OCI-LY7 (cell line): Measurements from ENCODE around the gene SNX20. TPM values are rescaled to one million over a fixed set of nuclear protein-coding genes. Genes with fewer than 3 reads are reported as not detected.

Experiments used
- BruUV-seq: library from RNA; stranded (reverse); fragments of 400-500 nt; replicated peaks from 2 replicates; lab custom pipeline; 2021; lab: Mats Ljungman, UMichigan
- CTCF ChIA-PET: fragments of 300-600 bp; sonication (Branson Sonifier 250); formaldehyde crosslinking; loops from one replicate; lab custom pipeline; 2022; ENCODE audit warnings: antibody characterized with exemption; ENCODE audit not compliant: unreplicated experiment; lab: Charles Lee
- POLR2A ChIA-PET: fragments of 300-600 bp; sonication (Branson Sonifier 250); formaldehyde crosslinking; loops from one replicate; lab custom pipeline; 2022; ENCODE audit warnings: antibody characterized with exemption; lab: Charles Lee
- DNase-seq: peaks from one replicate; pipeline ENCODE4 v3.0.0-alpha.2; 2015; ENCODE audit warnings: low spot score
- H2AFZ ChIP-seq: fragments of 200-600 bp; sonication (generic), shearing (Covaris generic); 2 replicates; pipeline ENCODE4 v1.6.1; 2014; ENCODE audit warnings: mild to moderate bottlenecking, antibody characterized with exemption, low read length, moderate library complexity
- H3K27ac ChIP-seq: fragments of 200-600 bp; sonication (generic); 2 replicates; pipeline ENCODE4 v1.5.1; 2014; ENCODE audit warnings: mixed run types, low read depth, mild to moderate bottlenecking, moderate library complexity, low read length, inconsistent platforms; ENCODE audit not compliant: poor library complexity, severe bottlenecking
- H3K36me3 ChIP-seq: fragments of 200-600 bp; sonication (generic); 2 replicates; pipeline ENCODE4 v1.6.1; 2014; ENCODE audit warnings: mild to moderate bottlenecking, antibody characterized with exemption, low read length, moderate library complexity, mixed read lengths; ENCODE audit not compliant: insufficient read depth
- H3K4me1 ChIP-seq: fragments of 200-600 bp; sonication (generic); 2 replicates; pipeline ENCODE4 v1.5.1; 2014; ENCODE audit warnings: mild to moderate bottlenecking, low read length; ENCODE audit not compliant: insufficient read depth, poor library complexity, severe bottlenecking
- H3K4me2 ChIP-seq: fragments of 200-600 bp; sonication (generic); 2 replicates; pipeline ENCODE4 v1.6.1; 2014; ENCODE audit warnings: mild to moderate bottlenecking, low read length
- H3K4me3 ChIP-seq: fragments of 200-600 bp; sonication (generic); 2 replicates; pipeline ENCODE4 v1.5.1; 2014; ENCODE audit warnings: mild to moderate bottlenecking, low read depth, low read length; ENCODE audit not compliant: poor library complexity, severe bottlenecking
- H3K79me2 ChIP-seq: fragments of 200-600 bp; sonication (generic); 2 replicates; pipeline ENCODE4 v1.6.1; 2016; ENCODE audit warnings: low read depth, mild to moderate bottlenecking, low read length, moderate library complexity, mixed read lengths; ENCODE audit not compliant: insufficient read depth
- H3K9me2 ChIP-seq: fragments of 200-600 bp; sonication (generic); 2 replicates; pipeline ENCODE4 v1.6.1; 2016; ENCODE audit warnings: mild to moderate bottlenecking, low read length, mixed read lengths; ENCODE audit not compliant: insufficient read depth
- H3K9me3 ChIP-seq: fragments of 200-600 bp; sonication (generic); 2 replicates; pipeline ENCODE4 v1.6.1; 2014; ENCODE audit warnings: mild to moderate bottlenecking, mixed run types, low read length, mixed read lengths
- H4K20me1 ChIP-seq: fragments of 200-600 bp; sonication (generic); 2 replicates; pipeline ENCODE4 v1.6.1; 2014; ENCODE audit warnings: mild to moderate bottlenecking, antibody characterized with exemption, low read length, moderate library complexity, mixed read lengths; ENCODE audit not compliant: insufficient read depth
- CTCF ChIP-seq: fragments of 200-600 bp; sonication (generic); conservative IDR thresholded peaks from 2 replicates; pipeline ENCODE4 v1.5.1; 2014; ENCODE audit warnings: mild to moderate bottlenecking, antibody characterized with exemption, low read length, moderate library complexity, mixed read lengths
- EZH2phosphoT487 ChIP-seq: fragments of 200-600 bp; sonication (generic); IDR thresholded peaks from 2 replicates; pipeline ENCODE4 v1.6.1; 2018; ENCODE audit warnings: low read depth, borderline replicate concordance, mild to moderate bottlenecking, mixed run types, antibody characterized with exemption, low read length, moderate library complexity, mixed read lengths
- intact Hi-C: fragments of 100-400 bp; cut with micrococcal nuclease; formaldehyde crosslinking; loops from one replicate; pipeline ENCODE4 v1.10.0; 2022; ENCODE audit not compliant: unreplicated experiment
- total RNA-seq, 2 experiments: library from RNA; depleted of rRNA in 1 of 2; stranded (reverse); fragments of >200 nt in 1 of 2; shearing (Covaris generic) in 1 of 2; gene quantifications; 2 replicates each; pipeline ENCODE4 v1.2.3, GENCODE V29; 2014 to 2022

Gene SNX20
- total RNA-seq, 2 experiments from 2014 or later = 1.3 to 5.8 TPM

GRCh38 chr16:50695017-50696000, 14.2 kb upstream of the SNX20 start:
- Histone ChIP-seq H3K4me2 (no peak overlapping the region), H3K27ac (no peak overlapping the region), H3K9me3 (no peaks in the 10 kb centered on the region), H4K20me1 (no peaks in the 10 kb centered on the region), H3K4me3 (no peak overlapping the region), H3K4me1 (no peaks in the 10 kb centered on the region), H2AFZ (no peak overlapping the region), H3K9me2 (no peaks in the 10 kb centered on the region), H3K79me2 (no peaks in the 10 kb centered on the region), H3K36me3 (no peaks in the 10 kb centered on the region)
- ChIA-PET CTCF (no interaction called here), POLR2A (interaction anchor here (0.7 kb wide), 1 partner anchor 1596 kb away, joined by 4 read pairs; no protein-coding TSS in a partner anchor)
- DNase-seq = no peak
- no TSS peak for BruUV-seq
- no peak for TF ChIP-seq EZH2phosphoT487
- no peak for TF ChIP-seq CTCF
- intact Hi-C loops = no loop called here

GRCh38 chr16:50694206-50694605, 13.1 kb upstream of the SNX20 start:
- intact Hi-C loops = no loop called here
- Histone ChIP-seq H2AFZ (no peak overlapping the region), H3K9me3 (no peaks in the 10 kb centered on the region), H4K20me1 (no peaks in the 10 kb centered on the region), H3K27ac (no peak overlapping the region), H3K4me3 (no peak overlapping the region), H3K79me2 (no peaks in the 10 kb centered on the region), H3K4me2 (no peak overlapping the region), H3K9me2 (no peaks in the 10 kb centered on the region), H3K36me3 (no peaks in the 10 kb centered on the region), H3K4me1 (no peaks in the 10 kb centered on the region)
- CTCF ChIA-PET = no interaction called here
- no peak for DNase-seq
- no peak for TF ChIP-seq CTCF
- POLR2A ChIA-PET = interaction anchor here (0.7 kb wide), 1 partner anchor 1595 kb away, joined by 4 read pairs; no protein-coding TSS in a partner anchor
- BruUV-seq = no TSS peak
